ENCODE results near the gene DNMT1. TPM values are rescaled to one million over a fixed set of nuclear protein-coding genes. Genes with fewer than 3 reads are reported as not detected.

The DNMT1 gene
- total RNA-seq, 4 donors from 2014 or later = 29.5 to 80.6 (median 48.4) TPM

GRCh38 chr19:10089801-10090375 is 104.9 kb downstream of the DNMT1 start:
- Histone ChIP-seq H3K36me3 (peaks cover 0 to 51% (median 10%) of the 10 kb centered on the region in 3 donors), H3K9me3 (no peaks in the 10 kb centered on the region), H3K4me3 (no peak overlapping the region), H3K4me1 (peaks cover 4 to 24% (median 17%) of the 10 kb centered on the region in 3 donors), H3K27ac (no peak overlapping the region), H3K27me3 (no peaks in the 10 kb centered on the region)
- DNase-seq = no peak
- intact Hi-C loops (cut with DNase I) = no loop called here
- no peak for TF ChIP-seq CTCF (IDR thresholded peaks at IDR 0.05)
- no peak for TF ChIP-seq POLR2A (IDR thresholded peaks at IDR 0.05)
- WGBS, 2 donors = 65 to 72% methylated on average over 12 to 15 of the region's 15 CpGs

- H3K27ac ChIP-seq = no peak overlapping the region
- no peak for DNase-seq
- no peak overlapping the region for H3K4me3 ChIP-seq
- H3K27me3 ChIP-seq = no peaks in the 10 kb centered on the region
- TF ChIP-seq CTCF (IDR thresholded peaks at IDR 0.05) (no peak), POLR2A (IDR thresholded peaks at IDR 0.05) (no peak)
- H3K4me1 ChIP-seq = peaks cover 4 to 24% (median 17%) of the 10 kb centered on the region in 3 donors
- peaks cover 0 to 51% (median 10%) of the 10 kb centered on the region in 3 donors for H3K36me3 ChIP-seq
- no peaks in the 10 kb centered on the region for H3K9me3 ChIP-seq
- WGBS, 2 donors = 90 to 95% methylated on average over 2 of the region's 6 CpGs
- intact Hi-C loops (cut with DNase I) = no loop called here
Measured at GRCh38 chr19:10088949-10089554, 105.7 kb downstream of the DNMT1 start.

- DNase-seq = no peak
- Histone ChIP-seq H3K9me3 (no peaks in the 10 kb centered on the region), H3K4me3 (peak overlapping the region; percentile 89 to 99 (median 99)), H3K27me3 (no peaks in the 10 kb centered on the region), H3K36me3 (peaks cover 0 to 37% (median 10%) of the 10 kb centered on the region in 3 donors), H3K4me1 (peaks cover 4 to 24% (median 17%) of the 10 kb centered on the region in 3 donors), H3K27ac (peak overlapping the region; percentile 89 to 94 (median 91))
- 86 to 90% methylated on average over 10 to 18 of the region's 18 CpGs for WGBS, 2 donors
- intact Hi-C loops (cut with DNase I) = no loop called here
- no peak for TF ChIP-seq CTCF (IDR thresholded peaks at IDR 0.05)
- TF ChIP-seq POLR2A (IDR thresholded peaks at IDR 0.05) = no peak
Measured at GRCh38 chr19:10087296-10088061, 107.3 kb downstream of the DNMT1 start.

- WGBS, 2 donors = no CpG with 5 or more reads among the region's 43 CpGs
- no peak for DNase-seq
- Histone ChIP-seq H3K4me1 (peaks cover 4 to 24% (median 17%) of the 10 kb centered on the region in 3 donors), H3K27me3 (no peaks in the 10 kb centered on the region), H3K27ac (peak overlapping the region; percentile 89 to 94 (median 91)), H3K9me3 (no peaks in the 10 kb centered on the region), H3K36me3 (peaks cover 0 to 29% (median 10%) of the 10 kb centered on the region in 3 donors), H3K4me3 (peak overlapping the region; percentile 89 to 99 (median 99))
- intact Hi-C loops (cut with DNase I) = no loop called here
- TF ChIP-seq CTCF (IDR thresholded peaks at IDR 0.05) (no peak), POLR2A (IDR thresholded peaks at IDR 0.05) (no peak)
Measured at GRCh38 chr19:10086591-10087192, 108.1 kb downstream of the DNMT1 start.

All from esophagus squamous epithelium (tissue), 5 donors.